HepG2 (cell line): Measurements from ENCODE around the gene TM4SF5. TPM values are rescaled to one million over a fixed set of nuclear protein-coding genes. Genes with fewer than 3 reads are reported as not detected.

ENCODE experiments used
- ARID2 ChIP-seq: sonication (generic); formaldehyde crosslinking; IDR thresholded peaks from 2 replicates; pipeline ENCODE4 v1.8.1; 2022; ENCODE audit warnings: mild to moderate bottlenecking, missing genetic modification reagents, borderline replicate concordance
- ARNTL ChIP-seq: sonication (generic); formaldehyde crosslinking; IDR thresholded peaks from 2 replicates; pipeline ENCODE4 v1.4.0; 2020; ENCODE audit warnings: mild to moderate bottlenecking, missing genetic modification reagents
- HDAC1 ChIP-seq: sonication (generic); formaldehyde crosslinking; IDR thresholded peaks from 2 replicates; pipeline ENCODE4 v1.5.1; 2020; ENCODE audit warnings: mild to moderate bottlenecking, missing genetic modification reagents
- HNF4A ChIP-seq: sonication (generic); formaldehyde crosslinking; IDR thresholded peaks from 2 replicates; pipeline ENCODE4 v1.4.0; 2020; ENCODE audit warnings: missing genetic modification reagents
- HOXA9 ChIP-seq: sonication (generic); formaldehyde crosslinking; IDR thresholded peaks from 2 replicates; pipeline ENCODE4 v1.8.1; 2022; ENCODE audit warnings: missing genetic modification reagents, mild to moderate bottlenecking, moderate library complexity, borderline replicate concordance
- NR2C2 ChIP-seq: sonication (generic); formaldehyde crosslinking; IDR thresholded peaks from 2 replicates; pipeline ENCODE4 v1.4.0; 2020; ENCODE audit warnings: missing genetic modification reagents, mild to moderate bottlenecking, moderate library complexity, borderline replicate concordance
- RNF2 ChIP-seq: fragments of 450-650 bp; conservative IDR thresholded peaks from 2 replicates; pipeline ENCODE4 v1.6.1; 2016; ENCODE audit warnings: low read depth
- SP1 ChIP-seq, 2 experiments: fragments of 450-650 bp in 1 of 2; sonication (generic) in 1 of 2; formaldehyde crosslinking in 1 of 2; IDR thresholded peaks; 2 replicates each; pipeline versions ENCODE4 v1.4.0 to v1.6.1; 2016 to 2020; ENCODE audit warnings: missing genetic modification reagents in 1 of 2
- WIZ ChIP-seq: sonication (generic); formaldehyde crosslinking; IDR thresholded peaks from 2 replicates; pipeline ENCODE4 v1.5.1; 2020; ENCODE audit warnings: mild to moderate bottlenecking, missing genetic modification reagents
- ZC3H4 ChIP-seq: sonication (generic); formaldehyde crosslinking; IDR thresholded peaks from 2 replicates; pipeline ENCODE4 v1.4.0; 2020; ENCODE audit warnings: missing genetic modification reagents, borderline replicate concordance
- ZNF12 ChIP-seq: sonication (generic); formaldehyde crosslinking; IDR thresholded peaks from 2 replicates; pipeline ENCODE4 v1.5.0; 2020; ENCODE audit warnings: missing genetic modification reagents
- ZNF646 ChIP-seq: sonication (generic); formaldehyde crosslinking; IDR thresholded peaks from 2 replicates; pipeline ENCODE4 v1.9.0; 2021; ENCODE audit warnings: mild to moderate bottlenecking, missing genetic modification reagents
- polyA plus RNA-seq, 8 experiments: library from polyadenylated mRNA; depleted of rRNA in 3 of 8; stranded (reverse) in 7 of 8; unstranded in 1 of 8; fragments of >200 nt; fragmentation: Illumina TruSeq in 4 of 8; extraction: Trizol in 4 of 8; gene quantifications; 2 replicates each; pipeline versions ENCODE4 v1.2.1 to v1.2.3, GENCODE V29; 2011 to 2016; ENCODE audit warnings: low read depth in 4 of 8, missing spikeins in 1 of 8, mixed read lengths in 1 of 8; ENCODE audit not compliant: insufficient read depth in 1 of 8
- total RNA-seq, 5 experiments: library from RNA; depleted of rRNA; stranded (reverse); fragments of >200 nt; fragmentation: Illumina TruSeq; extraction: Trizol; gene quantifications; 2 replicates each; pipeline ENCODE4 v1.2.3, GENCODE V29; 2016; ENCODE audit warnings: low read depth in 1 of 5
- TF ChIP-seq, protein P1 (sequence below), 2 experiments: sonication (generic) in 1 of 2; formaldehyde crosslinking in 1 of 2; IDR thresholded peaks; 2 replicates each; pipeline versions ENCODE4 v1.4.0 to v1.6.1; 2016 to 2020; ENCODE audit warnings: borderline replicate concordance in 1 of 2, low read depth in 1 of 2, mild to moderate bottlenecking in 1 of 2, missing genetic modification reagents in 1 of 2
- TF ChIP-seq, protein P2 (sequence below): sonication (generic); formaldehyde crosslinking; IDR thresholded peaks from 2 replicates; pipeline ENCODE4 v1.4.0; 2020; ENCODE audit warnings: missing genetic modification reagents

Gene TM4SF5
- total and polyA plus RNA-seq, 2 of the 13 experiments (the other 11 are each of a cell fraction or from before 2014, with no cell fraction given), result 30.1 to 126 TPM

GRCh38 chr17:4789951-4790704 is 18.4 kb downstream of the TM4SF5 start (continued):
- TF ChIP-seq ZNF646 (no peak), ZNF12 (CRISPR knock-in tag) (no peak), ZC3H4 (peak; percentile 61; the same call in 1 of the 2 replicates), NR2C2 (0 out of 2 replicates have a peak, but pooled peaks have one; percentile 15), ARID2 (peak; percentile 95), WIZ (CRISPR knock-in tag) (no peak), HNF4A (CRISPR knock-in tag) (peak; percentile 27; the same call in 1 of the 2 replicates), ARNTL (no peak), RNF2 (peak; percentile 65; the same call in 1 of the 2 replicates), HOXA9 (CRISPR knock-in tag) (peak; percentile 94; the same call in 1 of the 2 replicates), HDAC1 (peak; percentile 58; the same call in 1 of the 2 replicates), SP1 (IDR thresholded peaks at IDR 0.05) (no peak), SP1 (CRISPR knock-in tag; IDR thresholded peaks at IDR 0.05) (0 out of 2 replicates have a peak, but pooled peaks have one; percentile 40)
- TF ChIP-seq, protein P1, sequence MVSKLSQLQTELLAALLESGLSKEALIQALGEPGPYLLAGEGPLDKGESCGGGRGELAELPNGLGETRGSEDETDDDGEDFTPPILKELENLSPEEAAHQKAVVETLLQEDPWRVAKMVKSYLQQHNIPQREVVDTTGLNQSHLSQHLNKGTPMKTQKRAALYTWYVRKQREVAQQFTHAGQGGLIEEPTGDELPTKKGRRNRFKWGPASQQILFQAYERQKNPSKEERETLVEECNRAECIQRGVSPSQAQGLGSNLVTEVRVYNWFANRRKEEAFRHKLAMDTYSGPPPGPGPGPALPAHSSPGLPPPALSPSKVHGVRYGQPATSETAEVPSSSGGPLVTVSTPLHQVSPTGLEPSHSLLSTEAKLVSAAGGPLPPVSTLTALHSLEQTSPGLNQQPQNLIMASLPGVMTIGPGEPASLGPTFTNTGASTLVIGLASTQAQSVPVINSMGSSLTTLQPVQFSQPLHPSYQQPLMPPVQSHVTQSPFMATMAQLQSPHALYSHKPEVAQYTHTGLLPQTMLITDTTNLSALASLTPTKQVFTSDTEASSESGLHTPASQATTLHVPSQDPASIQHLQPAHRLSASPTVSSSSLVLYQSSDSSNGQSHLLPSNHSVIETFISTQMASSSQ (IDR thresholded peaks at IDR 0.05; ENCODE audit: low read depth), result no peak
- TF ChIP-seq, protein P1 (CRISPR knock-in tag; IDR thresholded peaks at IDR 0.05; ENCODE audit: borderline replicate concordance), result peak; percentile 87
- TF ChIP-seq, protein P2, sequence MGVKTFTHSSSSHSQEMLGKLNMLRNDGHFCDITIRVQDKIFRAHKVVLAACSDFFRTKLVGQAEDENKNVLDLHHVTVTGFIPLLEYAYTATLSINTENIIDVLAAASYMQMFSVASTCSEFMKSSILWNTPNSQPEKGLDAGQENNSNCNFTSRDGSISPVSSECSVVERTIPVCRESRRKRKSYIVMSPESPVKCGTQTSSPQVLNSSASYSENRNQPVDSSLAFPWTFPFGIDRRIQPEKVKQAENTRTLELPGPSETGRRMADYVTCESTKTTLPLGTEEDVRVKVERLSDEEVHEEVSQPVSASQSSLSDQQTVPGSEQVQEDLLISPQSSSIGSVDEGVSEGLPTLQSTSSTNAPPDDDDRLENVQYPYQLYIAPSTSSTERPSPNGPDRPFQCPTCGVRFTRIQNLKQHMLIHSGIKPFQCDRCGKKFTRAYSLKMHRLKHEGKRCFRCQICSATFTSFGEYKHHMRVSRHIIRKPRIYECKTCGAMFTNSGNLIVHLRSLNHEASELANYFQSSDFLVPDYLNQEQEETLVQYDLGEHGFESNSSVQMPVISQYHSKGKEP (CRISPR knock-in tag), result peak; percentile 42; the same call in 1 of the 2 replicates
